Measurements from ENCODE around the gene PCBP3. TPM values are rescaled to one million over a fixed set of nuclear protein-coding genes. Genes with fewer than 3 reads are reported as not detected.
"Not testable (repeated sequence)": the region's sequence is repeated elsewhere in the genome, so short reads cannot be mapped to it uniquely, and the experiment has no call there.

PCBP3 gene
- total RNA-seq, 4 donors from 2014 or later, result 0.13 to 0.26 TPM; not detected in 2

- Histone ChIP-seq H3K36me3 (no peaks in the 10 kb centered on the region), H3K9me3 (no peaks in the 10 kb centered on the region), H3K27me3 (no peaks in the 10 kb centered on the region), H3K4me1 (no peaks in the 10 kb centered on the region), H3K4me3 (no peak overlapping the region), H3K27ac (no peak overlapping the region)
- ATAC-seq, result no peak
- in situ Hi-C loops (cut with MboI; ENCODE audit: low sequenced_read_pairs in 4 of 4) (no loop called here), intact Hi-C loops (cut with DNase I; ENCODE audit: low total_unique reads) (no loop called here)
- DNase-seq, result no peak
- TF ChIP-seq POLR2A (IDR thresholded peaks at IDR 0.05) (no peak), CTCF (IDR thresholded peaks at IDR 0.05 in 4 of 5, conservative IDR thresholded peaks at IDR 0.05 in 1 of 5) (no peak)
Observed at GRCh38 chr21:45669382-45669781, 25.9 kb downstream of the PCBP3 start.

GRCh38 chr21:45670731-45671130, 27.2 kb downstream of the PCBP3 start:
- Histone ChIP-seq H3K27me3 (no peaks in the 10 kb centered on the region), H3K4me3 (no peak overlapping the region), H3K36me3 (no peaks in the 10 kb centered on the region), H3K4me1 (no peaks in the 10 kb centered on the region), H3K27ac (no peak overlapping the region), H3K9me3 (no peaks in the 10 kb centered on the region)
- DNase-seq, result no peak
- TF ChIP-seq CTCF (IDR thresholded peaks at IDR 0.05 in 4 of 5, conservative IDR thresholded peaks at IDR 0.05 in 1 of 5) (no peak), POLR2A (IDR thresholded peaks at IDR 0.05) (no peak)
- ATAC-seq, result no peak
- intact Hi-C loops (cut with DNase I; ENCODE audit: low total_unique reads) (no loop called here), in situ Hi-C loops (cut with MboI; ENCODE audit: low sequenced_read_pairs in 4 of 4) (no loop called here)

GRCh38 chr21:45678790-45679189, 35.3 kb downstream of the PCBP3 start:
- H3K27me3 ChIP-seq; ATAC-seq; H3K9me3 ChIP-seq; intact Hi-C loops (cut with DNase I; ENCODE audit: low total_unique reads); H3K36me3 ChIP-seq; H3K27ac ChIP-seq; H3K4me1 ChIP-seq; H3K4me3 ChIP-seq; DNase-seq: not testable (repeated sequence)
- in situ Hi-C loops (cut with MboI; ENCODE audit: low sequenced_read_pairs in 4 of 4), result loop anchor here in 1 of 4 donors (25.0 kb wide), 1 partner anchor 91 kb away; no protein-coding TSS in a partner anchor

GRCh38 chr21:45680215-45680614, 36.7 kb downstream of the PCBP3 start:
- TF ChIP-seq CTCF (IDR thresholded peaks at IDR 0.05 in 4 of 5, conservative IDR thresholded peaks at IDR 0.05 in 1 of 5), result no peak
- no peak for TF ChIP-seq POLR2A (IDR thresholded peaks at IDR 0.05)
- no peak for ATAC-seq

GRCh38 chr21:45695086-45695485, 51.6 kb downstream of the PCBP3 start:
- ATAC-seq (no peak), DNase-seq (no peak)
- in situ Hi-C loops (cut with MboI; ENCODE audit: low sequenced_read_pairs in 4 of 4) (loop anchor here in 1 of 4 donors (25.0 kb wide), 1 partner anchor 108 kb away; no protein-coding TSS in a partner anchor), intact Hi-C loops (cut with DNase I; ENCODE audit: low total_unique reads) (no loop called here)
- Histone ChIP-seq H3K27me3 (peaks cover 0 to 3% (median 0%) of the 10 kb centered on the region in 3 donors), H3K27ac (no peak overlapping the region), H3K36me3 (no peaks in the 10 kb centered on the region), H3K9me3 (no peaks in the 10 kb centered on the region), H3K4me1 (no peaks in the 10 kb centered on the region), H3K4me3 (no peak overlapping the region)
- TF ChIP-seq POLR2A (IDR thresholded peaks at IDR 0.05), result no peak
- no peak for TF ChIP-seq CTCF (IDR thresholded peaks at IDR 0.05 in 4 of 5, conservative IDR thresholded peaks at IDR 0.05 in 1 of 5)

More at GRCh38 chr21:45680215-45680614, 36.7 kb downstream of the PCBP3 start:
- Histone ChIP-seq H3K27me3 (peaks cover 0 to 7% (median 0%) of the 10 kb centered on the region in 3 donors), H3K27ac (no peak overlapping the region), H3K36me3 (no peaks in the 10 kb centered on the region), H3K9me3 (no peaks in the 10 kb centered on the region), H3K4me1 (no peaks in the 10 kb centered on the region), H3K4me3 (no peak overlapping the region)
- no peak for DNase-seq
- intact Hi-C loops (cut with DNase I; ENCODE audit: low total_unique reads) (no loop called here), in situ Hi-C loops (cut with MboI; ENCODE audit: low sequenced_read_pairs in 4 of 4) (loop anchor here in 1 of 4 donors (25.0 kb wide), 1 partner anchor 93 kb away; no protein-coding TSS in a partner anchor)

All from gastrocnemius medialis (tissue), 4 donors.